GM19099 (cell line): ENCODE measurements around the gene FBXW5.

Source experiments
- POLR2A ChIP-seq: IDR thresholded peaks from 3 replicates; pipeline ENCODE4 v1.6.1; 2011; ENCODE audit warnings: low read depth; ENCODE audit not compliant: insufficient read length; ENCODE audit errors: extremely low read depth

The FBXW5 gene

GRCh38 chr9:136944519-136945332 is at the start of gene FBXW5, which contains the start of gene C8G:
Gene FBXW5, minus strand, starts transcription at chr9:136944738. Its CDS starts 655 bp downstream, at chr9:136944083.
Gene C8G, plus strand, starts transcription at chr9:136945243. Its CDS starts 78 bp downstream, at chr9:136945321.
- peak; percentile 77 for TF ChIP-seq POLR2A

GRCh38 chr9:136992819-136993369 is 48.4 kb upstream of the FBXW5 start:
- TF ChIP-seq POLR2A = no peak

GRCh38 chr9:136991993-136992818 is 47.7 kb upstream of the FBXW5 start, which contains the start of gene PAXX:
Gene PAXX, plus strand, starts transcription at chr9:136992422. Its CDS starts 22 bp downstream, at chr9:136992444.
- TF ChIP-seq POLR2A = peak; percentile 70

GRCh38 chr9:136990242-136990911 is 45.8 kb upstream of the FBXW5 start:
- TF ChIP-seq POLR2A = no peak

- TF ChIP-seq POLR2A = no peak
Observed at GRCh38 chr9:136988872-136989271, 44.3 kb upstream of the FBXW5 start.

GRCh38 chr9:136985853-136986252 is 41.3 kb upstream of the FBXW5 start:
- TF ChIP-seq POLR2A = no peak

GRCh38 chr9:136985027-136985602 is 40.6 kb upstream of the FBXW5 start:
- TF ChIP-seq POLR2A = no peak

- TF ChIP-seq POLR2A = no peak
Observed at GRCh38 chr9:136984464-136985026, 40.0 kb upstream of the FBXW5 start.

- no peak for TF ChIP-seq POLR2A
Observed at GRCh38 chr9:136983656-136984314, 39.2 kb upstream of the FBXW5 start.

- TF ChIP-seq POLR2A = no peak
Observed at GRCh38 chr9:136983167-136983566, 38.6 kb upstream of the FBXW5 start.

GRCh38 chr9:136982232-136983051 is 37.9 kb upstream of the FBXW5 start, which contains the start of gene LCNL1:
Gene LCNL1, plus strand, starts transcription at chr9:136982993. Its CDS starts 594 bp downstream, at chr9:136983587.
- TF ChIP-seq POLR2A = no peak

- TF ChIP-seq POLR2A = no peak
Observed at GRCh38 chr9:136981588-136982231, 37.2 kb upstream of the FBXW5 start.
